Measurements from ENCODE around the gene FBXO45. TPM values are rescaled to one million over a fixed set of nuclear protein-coding genes. Genes with fewer than 3 reads are reported as not detected.

FBXO45 gene, protein sequence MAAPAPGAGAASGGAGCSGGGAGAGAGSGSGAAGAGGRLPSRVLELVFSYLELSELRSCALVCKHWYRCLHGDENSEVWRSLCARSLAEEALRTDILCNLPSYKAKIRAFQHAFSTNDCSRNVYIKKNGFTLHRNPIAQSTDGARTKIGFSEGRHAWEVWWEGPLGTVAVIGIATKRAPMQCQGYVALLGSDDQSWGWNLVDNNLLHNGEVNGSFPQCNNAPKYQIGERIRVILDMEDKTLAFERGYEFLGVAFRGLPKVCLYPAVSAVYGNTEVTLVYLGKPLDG
- total RNA-seq (2012; rRNA removed): 5.0 and 11.7 TPM in 2 replicates
- polyA plus RNA-seq (2012; rRNA removed): 3.1 and 3.8 TPM in 2 replicates
- 0.70 and 0.81 TPM in 2 replicates for polyA plus RNA-seq (2012; cell fraction: cytosol; rRNA removed)
- 0.33 and 0.91 TPM in 2 replicates for polyA plus RNA-seq (2012; cell fraction: nucleus; rRNA removed; ENCODE audit: low replicate concordance)
- percentile 52 among the genes with signal in this experiment for Bru-seq, nascent RNA
- BruChase-seq, experiment 1, labeled RNA remaining after a 6-hour chase: percentile 62 among the genes with signal in this experiment
- percentile 71 among the genes with signal in this experiment for BruChase-seq, experiment 2, labeled RNA remaining after a 2-hour chase
- long read RNA-seq, full-length matches to known transcripts: 28 of 28 reads
- long read RNA-seq, partial matches to known transcripts: 0 of 28 reads
- long read RNA-seq, other reads (novel, unspliced or antisense): 0 of 28 reads

DNA sequence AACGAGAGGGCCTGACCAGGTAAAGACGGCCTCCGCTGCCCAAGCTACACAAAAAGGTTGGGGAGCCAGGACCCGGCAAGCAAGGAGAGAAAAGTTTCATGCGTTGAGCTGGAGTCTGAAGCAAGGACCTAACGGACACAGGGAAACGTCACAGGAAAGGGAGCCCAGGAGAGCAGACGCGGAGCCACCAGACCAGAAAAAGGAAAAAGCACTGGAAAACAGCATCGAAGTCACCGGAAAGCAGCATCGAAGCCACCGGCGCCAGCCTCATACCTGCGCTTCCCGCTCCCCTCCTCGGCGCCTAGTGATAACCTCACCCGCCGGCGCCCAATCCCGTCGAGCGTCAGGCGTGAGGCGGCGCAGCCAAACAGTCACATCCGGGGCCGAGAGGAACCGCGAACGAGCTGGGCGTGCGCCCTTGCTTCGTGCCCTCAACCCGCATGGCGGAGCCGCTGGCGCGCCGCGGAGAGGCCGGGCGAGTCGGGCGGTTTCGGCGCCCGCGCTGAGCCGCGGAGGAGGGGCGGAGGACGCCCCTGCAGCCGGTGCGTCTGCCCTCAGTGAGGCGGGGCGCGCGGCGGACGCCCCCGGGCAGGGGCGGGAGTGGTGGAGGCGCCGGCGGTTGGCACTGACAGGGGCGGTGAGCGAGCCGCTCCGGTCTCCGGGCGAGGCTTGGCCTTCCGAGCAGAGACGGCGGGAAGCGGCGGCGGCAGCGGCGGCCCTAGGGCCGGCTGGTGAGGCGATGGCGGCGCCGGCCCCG, at the start of gene FBXO45, which contains the start of gene WDR53:
Gene FBXO45 (plus strand): TSS at position 415 of the 757 bp plus-strand sequence. CDS start 325 bp downstream, at position 740.
Gene WDR53 (minus strand): TSS at position 309 of the 757 bp plus-strand sequence. CDS start 7,079 bp downstream, outside the sequence.
- Histone ChIP-seq H3K79me1 (ENCODE audit: low read depth in 1 of 2, low read length in 2 of 2) (peaks cover 38 to 43% of the 10 kb centered on the region in 2 experiments), H3K9me1 (ENCODE audit: insufficient read depth, low read length) (peaks cover 3% of the 10 kb centered on the region; the same call in 1 of the 2 replicates), H3K23ac (ENCODE audit: low read depth, low read length) (peak within 1 kb of the TSS; percentile 99), H2BK20ac (ENCODE audit: low read depth, low read length) (no peak within 1 kb of the TSS), H4K8ac (ENCODE audit: low read depth in 2 of 2, low read length in 2 of 2) (peak within 1 kb of the TSS; percentile 97 to 99), H3K9me3 (ENCODE audit: control insufficient read depth, insufficient read depth, low read length) (no peaks in the 10 kb centered on the region), H3K18ac (ENCODE audit: low read depth, low read length) (no peak within 1 kb of the TSS), H2AK5ac (ENCODE audit: low read depth, low read length) (peak within 1 kb of the TSS; percentile 65), H3K9ac (ENCODE audit: low read depth, low read length) (peak within 1 kb of the TSS; percentile 89), H3K27ac (ENCODE audit: insufficient read depth, low read length) (peak within 1 kb of the TSS; percentile 81), H2BK5ac (ENCODE audit: low read depth, low read length, poor library complexity, severe bottlenecking) (peak within 1 kb of the TSS; percentile 16), H4K5ac (ENCODE audit: low read depth, low read length) (peak within 1 kb of the TSS; percentile 87), H3K14ac (replicated peaks; ENCODE audit: low read depth, low read length) (peak within 1 kb of the TSS; percentile 96), H3K4me2 (ENCODE audit: low read depth, low read length) (peak within 1 kb of the TSS; percentile 90), H3K4me3 (ENCODE audit: insufficient read depth, low read depth, low read length) (peak within 1 kb of the TSS; percentile 83), H4K20me1 (ENCODE audit: insufficient read depth, low read length) (no peaks in the 10 kb centered on the region), H3K4ac (ENCODE audit: low read depth, low read length) (peak within 1 kb of the TSS; percentile 90), H3K4me1 (ENCODE audit: control insufficient read depth, insufficient read depth, low read length) (peaks cover 4% of the 10 kb centered on the region; the same call in 1 of the 2 replicates), H2BK120ac (ENCODE audit: low read depth, low read length) (peak within 1 kb of the TSS; percentile 44; the same call in 1 of the 2 replicates), H3K36me3 (ENCODE audit: control insufficient read depth, insufficient read depth, low read length) (peaks cover 2% of the 10 kb centered on the region; the same call in 1 of the 2 replicates), H2AFZ (replicated peaks; ENCODE audit: low read length, poor library complexity) (peak within 1 kb of the TSS; percentile 93), H3K27me3 (ENCODE audit: control insufficient read depth, insufficient read depth, low read length) (no peaks in the 10 kb centered on the region), H2BK15ac (ENCODE audit: low read depth, low read length) (no peak within 1 kb of the TSS), H2AK9ac (replicated peaks; ENCODE audit: low read depth, low read length, poor library complexity) (peak within 1 kb of the TSS; percentile 60), H3K56ac (ENCODE audit: extremely low read depth, insufficient read depth, low read length) (peak within 1 kb of the TSS; percentile 86), H4K91ac (ENCODE audit: insufficient read depth, low read depth, low read length) (peak within 1 kb of the TSS; percentile 54)
- intact Hi-C loops (cut with micrococcal nuclease) (loop anchor here (1.0 kb wide), 1 partner anchor 40 kb away; no protein-coding TSS in a partner anchor), in situ Hi-C loops (cut with MboI; ENCODE audit: low sequenced_read_pairs) (no loop called here), dilution Hi-C loops (cut with HindIII; ENCODE audit: low sequenced_read_pairs, unreplicated experiment) (no loop called here)
- POLR2A ChIA-PET (ENCODE audit: unreplicated experiment): no interaction called here
- CTCF ChIA-PET: no interaction called here
- BruUV-seq (replicated peaks): no TSS peak
- ATAC-seq (ENCODE audit: low read depth): peak; percentile 97
- DNase-seq: peak; percentile 93
- 1% methylated on average over 41 of the region's 87 CpGs; no CpG with 5 or more reads in 1 of the 2 experiments for WGBS, 2 experiments (ENCODE audit: extremely low coverage in 2 of 2, insufficient read length in 1 of 2)
- TF ChIP-seq MXI1 (IDR thresholded peaks at IDR 0.05; ENCODE audit: borderline replicate concordance, low read depth, low read length): peak; percentile 98
- no peak for TF ChIP-seq SMC3 (IDR thresholded peaks at IDR 0.05; ENCODE audit: low read depth, low read length)
- TF ChIP-seq, protein P1, sequence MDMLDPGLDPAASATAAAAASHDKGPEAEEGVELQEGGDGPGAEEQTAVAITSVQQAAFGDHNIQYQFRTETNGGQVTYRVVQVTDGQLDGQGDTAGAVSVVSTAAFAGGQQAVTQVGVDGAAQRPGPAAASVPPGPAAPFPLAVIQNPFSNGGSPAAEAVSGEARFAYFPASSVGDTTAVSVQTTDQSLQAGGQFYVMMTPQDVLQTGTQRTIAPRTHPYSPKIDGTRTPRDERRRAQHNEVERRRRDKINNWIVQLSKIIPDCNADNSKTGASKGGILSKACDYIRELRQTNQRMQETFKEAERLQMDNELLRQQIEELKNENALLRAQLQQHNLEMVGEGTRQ (IDR thresholded peaks at IDR 0.05; ENCODE audit: low read depth, low read length): peak; percentile 29; the same call in 1 of the 2 replicates
- peak; percentile 81; the same call in 1 of the 2 replicates for TF ChIP-seq MAZ (IDR thresholded peaks at IDR 0.05; ENCODE audit: borderline replicate concordance, low read depth, low read length)
- no peak for TF ChIP-seq RAD21 (IDR thresholded peaks at IDR 0.05; ENCODE audit: low read length)
- TF ChIP-seq CHD1 (IDR thresholded peaks at IDR 0.05; ENCODE audit: low read depth, low read length): 0 out of 2 replicates have a peak, but pooled peaks have one; percentile 44
- TF ChIP-seq, protein P2, sequence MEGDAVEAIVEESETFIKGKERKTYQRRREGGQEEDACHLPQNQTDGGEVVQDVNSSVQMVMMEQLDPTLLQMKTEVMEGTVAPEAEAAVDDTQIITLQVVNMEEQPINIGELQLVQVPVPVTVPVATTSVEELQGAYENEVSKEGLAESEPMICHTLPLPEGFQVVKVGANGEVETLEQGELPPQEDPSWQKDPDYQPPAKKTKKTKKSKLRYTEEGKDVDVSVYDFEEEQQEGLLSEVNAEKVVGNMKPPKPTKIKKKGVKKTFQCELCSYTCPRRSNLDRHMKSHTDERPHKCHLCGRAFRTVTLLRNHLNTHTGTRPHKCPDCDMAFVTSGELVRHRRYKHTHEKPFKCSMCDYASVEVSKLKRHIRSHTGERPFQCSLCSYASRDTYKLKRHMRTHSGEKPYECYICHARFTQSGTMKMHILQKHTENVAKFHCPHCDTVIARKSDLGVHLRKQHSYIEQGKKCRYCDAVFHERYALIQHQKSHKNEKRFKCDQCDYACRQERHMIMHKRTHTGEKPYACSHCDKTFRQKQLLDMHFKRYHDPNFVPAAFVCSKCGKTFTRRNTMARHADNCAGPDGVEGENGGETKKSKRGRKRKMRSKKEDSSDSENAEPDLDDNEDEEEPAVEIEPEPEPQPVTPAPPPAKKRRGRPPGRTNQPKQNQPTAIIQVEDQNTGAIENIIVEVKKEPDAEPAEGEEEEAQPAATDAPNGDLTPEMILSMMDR (conservative IDR thresholded peaks at IDR 0.05; ENCODE audit: low read depth, low read length): no peak
- TF ChIP-seq RCOR1 (IDR thresholded peaks at IDR 0.05; ENCODE audit: insufficient replicate concordance, low read length): no peak
- 0 out of 2 replicates have a peak, but pooled peaks have one; percentile 1 for TF ChIP-seq NFE2L2 (IDR thresholded peaks at IDR 0.05; ENCODE audit: low read depth, low read length)
- no peak for TF ChIP-seq MAFK (IDR thresholded peaks at IDR 0.05; ENCODE audit: low read depth, low read length)
- TF ChIP-seq BHLHE40 (IDR thresholded peaks at IDR 0.05; ENCODE audit: low read depth, low read length): peak; percentile 36; the same call in 1 of the 2 replicates
